Type B pancreatic cell (in vitro differentiated cells): ENCODE measurements around the gene ASTN1. TPM values are rescaled to one million over a fixed set of nuclear protein-coding genes. Genes with fewer than 3 reads are reported as not detected.

Experiments
- DNase-seq: peaks from one replicate; pipeline ENCODE4 v3.0.0; 2021; ENCODE audit warnings: mixed read lengths; ENCODE audit not compliant: unreplicated experiment; ENCODE audit errors: extremely low spot score
- H3K27ac Mint-ChIP-seq: 2 replicates; pipeline ENCODE4 v1.8.0; 2021; ENCODE audit warnings: mild to moderate bottlenecking, mixed read lengths
- H3K27me3 Mint-ChIP-seq: 2 replicates; pipeline ENCODE4 v1.8.0; 2021; ENCODE audit warnings: mixed read lengths
- H3K36me3 Mint-ChIP-seq: 2 replicates; pipeline ENCODE4 v1.8.0; 2021; ENCODE audit warnings: mixed read lengths
- H3K4me1 Mint-ChIP-seq: one replicate; pipeline ENCODE4 v1.8.0; 2021; ENCODE audit warnings: mixed read lengths; ENCODE audit not compliant: unreplicated experiment
- H3K4me3 Mint-ChIP-seq: 2 replicates; pipeline ENCODE4 v1.8.0; 2021; ENCODE audit warnings: mild to moderate bottlenecking, mixed read lengths
- H3K9me3 Mint-ChIP-seq: 2 replicates; pipeline ENCODE4 v1.8.0; 2021; ENCODE audit warnings: mixed read lengths
- total RNA-seq: library from RNA; stranded (reverse); gene quantifications from 2 replicates; pipeline ENCODE4 v1.2.1, GENCODE V29; 2021; ENCODE audit warnings: low replicate concordance
- TF ChIP-seq, protein P1 (sequence below): fragments of 200-600 bp; sonication (generic); conservative IDR thresholded peaks from 2 replicates; pipeline ENCODE4 v1.5.0; 2021; ENCODE audit warnings: antibody characterized with exemption, mild to moderate bottlenecking

The ASTN1 gene
- total RNA-seq, 1 donor from 2014 or later, result 24.9 TPM

DNA sequence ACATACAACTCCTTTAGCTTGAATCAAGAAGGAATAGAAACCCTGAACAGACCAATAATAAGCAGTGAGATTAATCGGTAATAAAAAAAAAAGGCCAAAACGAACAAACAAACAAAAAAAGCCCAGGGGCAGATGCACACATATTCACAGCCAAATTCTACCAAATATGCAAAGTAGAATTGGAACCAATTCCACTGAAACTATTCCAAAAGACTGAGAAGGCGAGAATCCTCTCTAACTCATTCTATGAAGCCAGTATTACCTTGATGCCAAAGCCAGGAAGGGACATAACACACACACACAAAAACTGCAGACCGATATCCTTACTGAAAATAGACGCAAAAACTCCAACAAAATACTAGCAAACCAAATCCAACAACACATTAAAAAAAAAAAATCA is 161.6 kb downstream of the ASTN1 start:
- Mint-ChIP-seq H3K36me3 (no peaks in the 10 kb centered on the region), H3K27me3 (peaks cover 4% of the 10 kb centered on the region), H3K9me3 (no peaks in the 10 kb centered on the region), H3K27ac (no peak overlapping the region), H3K4me1 (peaks cover 4% of the 10 kb centered on the region), H3K4me3 (no peak overlapping the region)
- DNase-seq, result no peak
- TF ChIP-seq, protein P1, sequence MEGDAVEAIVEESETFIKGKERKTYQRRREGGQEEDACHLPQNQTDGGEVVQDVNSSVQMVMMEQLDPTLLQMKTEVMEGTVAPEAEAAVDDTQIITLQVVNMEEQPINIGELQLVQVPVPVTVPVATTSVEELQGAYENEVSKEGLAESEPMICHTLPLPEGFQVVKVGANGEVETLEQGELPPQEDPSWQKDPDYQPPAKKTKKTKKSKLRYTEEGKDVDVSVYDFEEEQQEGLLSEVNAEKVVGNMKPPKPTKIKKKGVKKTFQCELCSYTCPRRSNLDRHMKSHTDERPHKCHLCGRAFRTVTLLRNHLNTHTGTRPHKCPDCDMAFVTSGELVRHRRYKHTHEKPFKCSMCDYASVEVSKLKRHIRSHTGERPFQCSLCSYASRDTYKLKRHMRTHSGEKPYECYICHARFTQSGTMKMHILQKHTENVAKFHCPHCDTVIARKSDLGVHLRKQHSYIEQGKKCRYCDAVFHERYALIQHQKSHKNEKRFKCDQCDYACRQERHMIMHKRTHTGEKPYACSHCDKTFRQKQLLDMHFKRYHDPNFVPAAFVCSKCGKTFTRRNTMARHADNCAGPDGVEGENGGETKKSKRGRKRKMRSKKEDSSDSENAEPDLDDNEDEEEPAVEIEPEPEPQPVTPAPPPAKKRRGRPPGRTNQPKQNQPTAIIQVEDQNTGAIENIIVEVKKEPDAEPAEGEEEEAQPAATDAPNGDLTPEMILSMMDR, result no peak

DNA sequence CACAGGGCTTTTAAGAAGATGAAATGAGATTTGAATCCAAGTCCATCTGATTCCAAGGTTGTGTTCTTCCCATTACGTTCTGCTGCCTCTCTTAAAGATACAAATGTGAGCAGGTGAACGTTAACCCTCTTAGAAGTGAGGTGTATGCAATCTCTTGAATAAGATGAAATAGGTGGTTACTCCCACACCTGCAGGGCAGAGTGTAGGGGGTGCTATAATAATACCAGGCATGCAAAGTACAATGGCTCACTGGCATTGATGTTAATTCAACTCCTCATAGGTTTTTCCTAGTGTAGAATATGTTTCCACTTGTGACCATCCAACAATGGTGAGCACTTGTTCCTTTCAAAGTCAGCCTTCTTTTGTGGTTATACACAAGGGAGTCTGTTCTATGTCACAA is 163.0 kb downstream of the ASTN1 start:
- DNase-seq, result no peak
- TF ChIP-seq, protein P1, result no peak
- no peaks in the 10 kb centered on the region for H3K9me3 Mint-ChIP-seq

DNA sequence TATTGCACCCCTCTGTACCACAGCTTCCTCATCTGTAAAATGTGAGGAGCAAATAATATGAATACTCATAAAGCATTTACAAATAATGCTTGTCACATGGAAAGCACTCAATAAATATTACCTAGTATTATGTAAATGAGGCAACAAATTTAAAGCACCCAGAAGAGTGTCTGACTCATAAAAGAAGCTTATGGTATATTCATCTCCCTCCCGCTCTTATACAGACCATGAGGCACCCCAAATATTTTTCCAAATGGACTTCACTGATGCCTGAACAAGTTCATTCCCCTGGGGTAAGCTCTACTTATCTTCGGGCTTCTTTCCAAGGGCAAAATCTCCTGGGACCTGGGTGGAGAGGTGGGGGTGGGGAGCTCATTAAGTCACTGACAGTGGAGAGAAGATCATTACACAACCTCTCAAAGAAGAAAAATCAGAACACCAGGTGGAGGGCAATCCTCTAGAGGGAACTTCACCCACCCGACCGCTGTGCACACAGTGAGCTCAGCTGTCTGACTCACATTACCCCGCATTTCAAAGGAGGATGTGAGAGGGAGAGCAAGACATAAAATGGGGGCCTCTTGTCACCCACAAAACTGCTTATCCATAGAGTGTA is 166.2 kb downstream of the ASTN1 start:
- Mint-ChIP-seq H3K9me3 (no peaks in the 10 kb centered on the region), H3K36me3 (peaks cover 3% of the 10 kb centered on the region), H3K4me3 (no peak overlapping the region), H3K27ac (no peak overlapping the region), H3K4me1 (peaks cover 23% of the 10 kb centered on the region), H3K27me3 (peaks cover 13% of the 10 kb centered on the region)
- TF ChIP-seq, protein P1, result no peak
- DNase-seq, result no peak

More for the DNA sequence above, 163.0 kb downstream of the ASTN1 start:
- H3K4me3 Mint-ChIP-seq, result no peak overlapping the region
- peaks cover 6% of the 10 kb centered on the region for H3K4me1 Mint-ChIP-seq
- peaks cover 6% of the 10 kb centered on the region for H3K27me3 Mint-ChIP-seq
- no peaks in the 10 kb centered on the region for H3K36me3 Mint-ChIP-seq
- no peak overlapping the region for H3K27ac Mint-ChIP-seq

DNA sequence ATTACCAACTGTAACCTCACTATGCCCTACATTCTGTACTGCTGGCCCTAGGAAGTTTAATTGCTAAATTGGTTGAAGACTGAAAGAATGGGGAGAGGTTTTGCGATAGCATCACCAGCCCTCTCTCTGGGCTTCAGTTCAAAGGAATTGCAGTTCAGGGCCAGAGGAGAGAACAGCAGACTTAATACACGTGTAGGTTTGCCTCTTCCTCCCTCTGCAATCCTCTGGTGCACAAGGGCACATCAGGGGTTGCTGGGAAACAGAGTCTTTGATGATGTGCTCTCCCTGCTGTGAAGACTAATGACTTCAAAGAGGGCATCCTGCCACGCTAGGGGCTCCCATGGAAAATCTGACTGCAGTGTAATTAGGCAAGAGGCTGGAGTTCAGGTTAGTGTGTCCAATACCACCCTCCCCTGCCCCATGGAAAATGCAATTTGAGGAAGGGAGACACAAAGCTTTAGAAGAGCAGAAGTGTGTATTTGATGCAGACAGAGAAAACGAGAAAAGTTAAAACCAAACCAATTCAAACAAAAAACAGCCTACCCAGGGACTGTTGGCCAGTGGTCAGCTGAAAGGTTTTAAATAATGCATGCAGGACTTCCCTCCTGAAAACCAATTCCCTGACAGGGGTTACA is 167.9 kb downstream of the ASTN1 start:
- DNase-seq, result no peak

DNA sequence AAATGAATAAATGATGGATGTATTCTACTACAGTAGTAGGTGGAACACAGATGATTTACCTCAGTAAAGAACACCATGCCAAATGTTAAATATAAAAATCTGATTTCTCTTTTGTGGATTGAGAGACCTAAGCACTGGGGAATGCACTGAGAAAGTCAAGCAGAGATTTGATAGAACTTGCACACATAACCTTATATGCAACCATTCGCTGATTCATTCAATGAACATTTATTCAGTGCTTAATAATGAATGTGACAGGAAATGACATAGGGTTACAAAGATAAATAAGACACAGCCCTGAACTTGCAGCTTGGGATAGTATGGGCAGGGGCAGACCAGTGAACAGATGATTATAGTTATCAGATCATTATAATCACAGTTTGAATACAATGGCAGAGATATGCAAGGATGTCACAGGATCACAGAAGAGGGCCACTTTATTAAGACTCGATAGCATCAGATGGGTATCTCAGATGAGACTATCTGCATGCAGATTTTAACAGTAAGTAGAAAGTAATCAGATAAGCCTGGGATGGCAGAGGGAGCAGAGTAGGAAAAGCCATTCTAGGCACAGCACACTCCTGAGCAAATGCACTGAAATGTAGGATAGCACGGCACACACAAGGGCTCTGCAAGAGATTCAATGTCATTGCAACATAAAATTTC is 169.4 kb downstream of the ASTN1 start:
- TF ChIP-seq, protein P1, result no peak
- Mint-ChIP-seq H3K4me3 (no peak overlapping the region), H3K9me3 (no peaks in the 10 kb centered on the region), H3K27ac (peak overlapping the region; percentile 22), H3K4me1 (peaks cover 32% of the 10 kb centered on the region), H3K27me3 (peaks cover 13% of the 10 kb centered on the region), H3K36me3 (peaks cover 3% of the 10 kb centered on the region)
- no peak for DNase-seq

More for the DNA sequence above, 167.9 kb downstream of the ASTN1 start:
- peaks cover 13% of the 10 kb centered on the region for H3K27me3 Mint-ChIP-seq
- TF ChIP-seq, protein P1, result no peak
- peaks cover 23% of the 10 kb centered on the region for H3K4me1 Mint-ChIP-seq
- H3K9me3 Mint-ChIP-seq, result no peaks in the 10 kb centered on the region
- H3K36me3 Mint-ChIP-seq, result peaks cover 3% of the 10 kb centered on the region
- H3K27ac Mint-ChIP-seq, result peak overlapping the region; percentile 70
- H3K4me3 Mint-ChIP-seq, result peak overlapping the region; percentile 58
